AG08395 (cell line): ENCODE measurements around the gene USP48.
"Not testable (repeated sequence)": the region's sequence is repeated elsewhere in the genome, so short reads cannot be mapped to it uniquely, and the experiment has no call there.

Source experiments
- DNase-seq: peaks from one replicate; pipeline ENCODE4 v3.0.0; 2012; ENCODE audit warnings: mixed read lengths, low spot score

USP48 gene, protein sequence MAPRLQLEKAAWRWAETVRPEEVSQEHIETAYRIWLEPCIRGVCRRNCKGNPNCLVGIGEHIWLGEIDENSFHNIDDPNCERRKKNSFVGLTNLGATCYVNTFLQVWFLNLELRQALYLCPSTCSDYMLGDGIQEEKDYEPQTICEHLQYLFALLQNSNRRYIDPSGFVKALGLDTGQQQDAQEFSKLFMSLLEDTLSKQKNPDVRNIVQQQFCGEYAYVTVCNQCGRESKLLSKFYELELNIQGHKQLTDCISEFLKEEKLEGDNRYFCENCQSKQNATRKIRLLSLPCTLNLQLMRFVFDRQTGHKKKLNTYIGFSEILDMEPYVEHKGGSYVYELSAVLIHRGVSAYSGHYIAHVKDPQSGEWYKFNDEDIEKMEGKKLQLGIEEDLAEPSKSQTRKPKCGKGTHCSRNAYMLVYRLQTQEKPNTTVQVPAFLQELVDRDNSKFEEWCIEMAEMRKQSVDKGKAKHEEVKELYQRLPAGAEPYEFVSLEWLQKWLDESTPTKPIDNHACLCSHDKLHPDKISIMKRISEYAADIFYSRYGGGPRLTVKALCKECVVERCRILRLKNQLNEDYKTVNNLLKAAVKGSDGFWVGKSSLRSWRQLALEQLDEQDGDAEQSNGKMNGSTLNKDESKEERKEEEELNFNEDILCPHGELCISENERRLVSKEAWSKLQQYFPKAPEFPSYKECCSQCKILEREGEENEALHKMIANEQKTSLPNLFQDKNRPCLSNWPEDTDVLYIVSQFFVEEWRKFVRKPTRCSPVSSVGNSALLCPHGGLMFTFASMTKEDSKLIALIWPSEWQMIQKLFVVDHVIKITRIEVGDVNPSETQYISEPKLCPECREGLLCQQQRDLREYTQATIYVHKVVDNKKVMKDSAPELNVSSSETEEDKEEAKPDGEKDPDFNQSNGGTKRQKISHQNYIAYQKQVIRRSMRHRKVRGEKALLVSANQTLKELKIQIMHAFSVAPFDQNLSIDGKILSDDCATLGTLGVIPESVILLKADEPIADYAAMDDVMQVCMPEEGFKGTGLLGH

DNA sequence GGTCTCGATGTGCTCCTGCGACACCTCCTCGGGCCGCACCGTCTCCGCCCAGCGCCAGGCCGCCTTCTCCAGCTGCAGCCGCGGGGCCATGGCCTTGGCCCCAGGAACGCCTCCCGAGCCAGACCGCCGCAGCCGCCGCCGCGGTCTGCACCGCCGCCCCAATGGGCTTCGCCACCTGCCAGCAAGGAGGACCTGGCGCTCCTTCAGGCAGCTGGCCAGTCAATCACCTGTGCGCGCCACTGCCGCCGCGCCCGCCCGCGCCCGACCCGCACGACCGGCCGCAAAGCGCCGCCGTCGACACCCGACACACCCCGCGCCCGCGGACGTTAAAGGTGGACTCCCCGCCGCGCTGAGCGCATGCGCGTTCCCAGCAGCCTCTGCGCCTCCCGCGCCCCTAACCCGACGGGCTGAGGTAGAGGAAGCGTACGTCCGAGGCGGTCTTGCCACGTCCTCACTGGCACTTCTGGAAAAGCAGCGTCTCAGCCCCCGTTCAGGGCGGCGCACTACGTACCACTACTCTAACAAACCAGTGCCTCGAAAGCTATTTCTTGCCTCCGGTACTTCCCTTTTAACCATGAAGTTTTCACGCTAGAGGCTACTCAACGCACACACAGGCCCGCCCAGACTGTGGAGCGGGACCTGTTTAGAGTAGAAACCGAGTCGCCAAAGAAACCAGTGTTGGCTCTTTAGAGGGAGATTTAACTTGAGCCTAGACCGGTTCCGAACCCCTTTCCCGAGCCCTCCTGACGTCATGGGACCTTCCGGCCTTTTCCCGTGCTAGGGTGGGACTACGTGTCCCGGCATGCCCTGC is at the start of gene USP48:
TSS of gene USP48 (minus strand) at position 282 of the 811 bp plus-strand sequence. CDS start at position 90, 192 bp downstream.
- peak; percentile 98 for DNase-seq

DNA sequence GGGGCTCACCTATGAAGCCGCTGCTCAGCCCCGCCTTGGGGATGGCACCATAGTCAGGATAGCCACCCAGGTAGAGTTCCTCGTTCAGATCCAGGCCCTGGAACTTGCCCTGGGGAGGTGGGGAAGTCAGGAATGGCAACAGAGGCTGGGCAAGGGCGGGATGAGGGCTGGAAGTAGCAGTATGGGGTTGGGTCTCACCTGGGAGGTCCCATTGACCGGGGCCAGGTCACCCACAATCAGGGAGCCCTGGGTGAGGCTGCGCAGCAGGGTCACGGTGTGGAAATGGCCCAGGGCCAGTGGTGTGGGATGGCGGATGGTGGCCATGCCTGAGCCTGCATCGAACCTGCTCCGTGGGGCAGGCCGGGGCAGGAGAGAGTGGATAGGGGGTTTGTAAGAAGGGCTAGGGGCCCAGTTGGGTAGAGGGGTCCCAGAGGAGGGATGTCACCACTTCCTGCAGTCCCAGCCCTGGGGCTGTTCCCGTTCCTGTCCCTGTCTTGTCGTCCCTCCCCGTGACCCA is 48.6 kb upstream of the USP48 start:
- no peak for DNase-seq

DNA sequence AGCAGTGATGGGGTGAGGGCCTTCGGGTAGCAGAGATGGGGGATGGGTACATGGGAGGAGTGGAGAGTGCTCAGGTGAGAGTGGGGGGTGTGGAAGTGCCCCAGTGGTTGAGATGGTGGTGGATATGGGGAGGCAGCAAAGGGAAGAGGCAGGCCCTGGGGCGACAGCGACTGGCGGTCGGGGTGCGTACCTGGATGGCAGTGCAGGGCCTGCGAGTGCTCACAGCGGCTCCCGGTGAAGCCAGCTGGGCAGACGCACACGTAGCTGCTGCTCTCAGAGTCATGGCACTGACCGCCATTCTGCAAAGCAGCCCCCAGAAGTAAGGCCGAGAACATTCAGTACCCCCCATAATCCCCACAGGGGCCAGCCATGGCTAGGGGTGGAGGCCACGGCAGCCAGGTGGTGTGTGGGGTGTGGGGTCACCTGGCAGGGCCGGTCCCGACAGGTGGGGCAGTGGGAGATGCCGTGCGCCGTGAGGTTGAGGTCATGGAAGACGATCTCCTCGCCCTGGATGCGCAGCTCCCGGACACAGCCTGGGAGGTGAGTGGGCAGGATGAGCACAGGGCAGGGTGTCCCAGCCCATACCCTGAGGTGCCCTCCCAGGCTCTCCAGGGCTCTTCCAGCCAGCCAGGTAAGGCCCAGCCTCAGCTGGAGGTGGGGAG is 48.0 kb upstream of the USP48 start:
- DNase-seq = no peak

DNA sequence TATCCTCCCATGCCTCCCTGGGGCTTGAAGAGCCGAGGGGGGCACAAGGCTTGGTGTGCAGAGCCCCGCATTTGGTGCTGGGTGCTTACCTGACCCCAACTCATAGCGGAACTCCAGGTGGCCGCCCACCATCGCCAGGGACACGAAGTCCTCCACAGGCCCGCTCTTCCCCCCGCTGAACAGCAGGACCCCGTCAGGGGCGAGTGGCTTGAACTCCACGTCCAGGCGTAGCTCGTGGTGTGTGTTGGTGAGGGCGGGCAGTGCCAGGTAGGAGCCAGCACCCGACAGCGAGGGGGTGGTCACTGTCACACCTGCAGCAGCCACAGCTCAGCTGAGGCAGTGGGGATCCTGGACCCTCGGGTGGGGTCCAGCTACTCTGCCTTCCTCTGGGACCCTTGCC is 46.3 kb upstream of the USP48 start:
- DNase-seq = no peak

DNA sequence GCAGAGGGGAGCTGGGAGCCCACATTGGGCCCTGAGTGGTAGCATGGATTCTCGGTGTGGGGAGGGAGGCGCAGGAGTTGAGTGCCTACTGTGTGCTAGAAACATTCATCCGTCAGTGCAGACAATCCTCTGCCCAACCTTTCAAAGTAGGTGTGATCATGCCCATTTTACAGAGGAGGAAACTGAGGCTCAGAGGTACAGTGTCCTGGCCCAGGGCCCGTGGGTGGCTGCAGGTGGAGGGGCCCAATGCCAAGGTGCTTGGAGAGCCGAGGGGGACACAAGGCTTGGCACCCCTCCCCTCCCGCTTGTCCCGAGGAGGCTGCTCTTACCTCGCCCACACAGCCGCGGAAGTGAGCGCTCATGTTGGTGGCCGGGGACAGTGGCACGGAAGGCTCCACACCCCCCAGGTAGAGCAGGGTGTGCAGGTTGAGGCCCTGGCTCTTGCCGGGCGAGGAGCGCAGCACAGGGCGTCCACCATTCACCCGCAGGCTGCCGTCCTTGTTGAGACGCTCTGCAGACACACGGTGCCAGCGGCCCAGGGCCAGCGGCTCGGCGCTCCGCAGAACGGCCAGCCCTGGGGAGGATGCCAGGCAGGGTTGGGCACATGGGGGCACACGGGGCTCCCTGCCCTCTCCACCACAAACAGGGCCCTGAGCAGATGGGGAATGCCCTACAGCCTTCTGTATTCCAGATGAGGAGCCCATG is 45.7 kb upstream of the USP48 start:
- DNase-seq = no peak

DNA sequence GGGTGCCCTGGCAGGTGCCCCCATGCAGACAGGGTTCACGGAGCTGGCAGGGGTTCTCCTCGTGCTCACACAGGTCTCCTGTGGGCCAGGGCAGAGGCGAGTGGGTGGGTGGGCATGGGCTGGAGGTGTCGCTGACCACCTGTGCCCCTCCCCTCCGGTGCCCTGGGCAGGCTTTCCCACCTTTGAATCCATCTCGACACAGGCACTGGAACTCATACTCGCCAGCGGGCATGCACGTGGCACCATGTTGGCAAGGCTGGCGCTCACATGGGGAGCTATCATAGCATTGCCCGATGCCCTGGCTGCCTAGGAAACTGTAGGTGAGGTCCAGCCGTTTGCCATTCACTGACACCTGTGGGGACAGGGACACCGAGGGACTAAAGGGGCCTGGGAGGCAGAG is 45.1 kb upstream of the USP48 start:
- no peak for DNase-seq

DNA sequence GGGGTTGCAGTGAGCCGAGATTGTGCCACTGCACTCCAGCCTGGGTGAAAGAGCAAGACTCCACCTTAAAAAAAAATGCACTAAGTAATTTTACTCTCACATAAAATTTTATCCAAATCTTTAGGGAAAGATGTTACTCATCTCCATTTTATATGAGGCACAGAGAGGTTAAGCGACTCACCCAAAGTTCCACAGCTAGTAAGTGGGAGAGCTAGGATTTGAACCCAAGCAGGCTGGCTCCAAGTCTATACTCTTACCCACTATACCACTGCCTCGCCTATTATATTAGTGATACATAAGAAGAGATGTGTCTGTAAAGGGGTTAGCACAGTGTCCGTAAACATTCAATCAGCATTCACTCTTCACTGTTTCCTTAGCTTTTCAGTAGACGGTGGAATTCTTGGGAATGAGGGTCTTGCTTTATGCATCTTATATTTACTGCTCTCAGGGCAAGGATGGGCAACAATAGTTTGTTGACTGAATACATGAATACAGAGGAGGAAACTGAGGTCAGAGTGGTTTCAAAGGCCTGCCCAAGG is 44.3 kb upstream of the USP48 start:
- no peak for DNase-seq

DNA sequence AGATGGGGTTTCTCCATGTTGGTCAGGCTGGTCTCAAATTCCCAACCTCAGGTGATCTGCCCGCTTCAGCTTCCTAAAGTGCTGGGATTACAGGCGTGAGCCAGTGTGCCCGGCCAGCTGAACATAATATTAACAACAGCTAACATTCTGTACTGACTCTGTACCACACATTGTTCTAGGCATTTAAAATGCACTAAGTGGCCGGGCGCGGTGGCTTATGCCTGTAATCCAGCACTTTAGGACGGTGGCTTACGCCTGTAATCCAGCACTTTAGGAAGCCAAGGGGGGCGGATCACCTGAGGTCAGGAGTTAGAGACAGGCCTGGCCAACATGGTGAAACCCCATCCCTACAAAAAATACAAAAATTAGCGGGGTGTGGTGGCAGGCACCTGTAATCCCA is 43.7 kb upstream of the USP48 start:
- not testable (repeated sequence) for DNase-seq

DNA sequence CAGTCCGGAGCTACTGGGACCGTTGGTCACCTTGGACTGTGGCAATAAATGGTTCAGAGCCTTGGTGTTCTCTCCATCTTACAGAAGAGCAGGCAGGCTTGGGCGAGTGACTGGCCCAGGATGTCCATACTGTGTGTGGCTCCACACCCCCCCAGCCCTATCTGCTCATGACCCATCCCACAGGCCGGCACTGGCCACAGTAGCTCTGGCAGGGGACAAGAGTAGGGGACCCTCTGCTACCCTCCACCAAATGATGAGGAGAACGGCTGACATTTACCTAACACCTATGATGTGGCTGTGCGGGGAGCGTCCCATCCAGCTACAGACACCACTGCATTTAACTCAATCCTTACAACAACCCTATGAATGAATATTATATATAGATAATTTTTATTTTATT is 42.4 kb upstream of the USP48 start:
- no peak for DNase-seq

DNA sequence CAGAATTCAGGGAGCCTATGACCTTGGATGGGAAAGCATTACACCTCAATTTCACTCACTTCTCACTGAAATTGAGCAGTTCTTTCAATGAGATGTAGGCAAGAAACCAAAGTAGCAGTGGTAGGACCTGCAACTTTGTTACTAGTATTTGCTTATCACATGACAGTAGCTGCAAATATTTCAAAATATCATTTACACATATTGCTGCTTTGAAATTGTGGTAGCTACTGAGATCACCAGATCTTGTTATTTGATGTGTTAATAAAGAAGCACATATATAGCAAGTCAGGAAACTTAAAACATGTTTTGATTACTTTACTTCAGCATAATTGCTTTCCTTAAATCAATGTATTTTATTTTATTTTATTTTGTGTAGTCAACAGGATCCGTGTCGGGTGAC is 42.0 kb upstream of the USP48 start:
- no peak for DNase-seq

DNA sequence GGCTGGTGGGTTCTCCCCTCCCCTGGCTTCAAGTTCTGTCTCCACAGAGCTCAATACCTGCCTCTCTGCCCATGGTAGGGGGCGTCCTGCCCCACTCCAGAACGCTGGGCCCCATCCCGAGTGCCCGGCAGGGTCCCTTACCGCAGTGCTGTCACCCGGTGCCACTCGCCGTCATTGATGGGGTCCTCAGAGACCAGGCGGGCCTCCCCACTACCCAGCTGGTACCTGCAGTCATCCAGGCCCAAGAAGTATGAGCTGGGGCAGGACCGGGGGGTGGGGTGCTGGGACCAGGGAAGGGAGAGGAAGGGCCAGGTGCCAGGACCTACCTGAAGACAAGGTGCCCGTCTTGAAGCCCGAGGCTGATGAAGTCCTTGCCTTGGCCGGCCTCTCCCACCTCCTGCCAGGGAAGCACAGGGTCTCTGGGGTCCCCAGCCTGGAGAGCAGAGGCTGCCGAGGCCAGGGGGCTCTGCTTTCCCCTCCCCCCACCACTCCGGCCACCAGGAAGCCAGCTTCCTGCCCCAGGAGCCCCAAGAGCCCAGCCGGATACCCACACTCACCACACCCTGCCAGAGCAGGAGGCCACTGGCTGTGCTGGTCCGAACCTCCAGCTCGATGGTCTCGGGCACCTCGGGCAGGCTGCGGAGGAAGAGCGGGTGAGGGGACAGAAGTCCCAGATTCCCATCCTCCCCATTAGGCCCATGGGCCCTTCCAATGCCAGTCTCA is 41.2 kb upstream of the USP48 start:
- no peak for DNase-seq

DNA sequence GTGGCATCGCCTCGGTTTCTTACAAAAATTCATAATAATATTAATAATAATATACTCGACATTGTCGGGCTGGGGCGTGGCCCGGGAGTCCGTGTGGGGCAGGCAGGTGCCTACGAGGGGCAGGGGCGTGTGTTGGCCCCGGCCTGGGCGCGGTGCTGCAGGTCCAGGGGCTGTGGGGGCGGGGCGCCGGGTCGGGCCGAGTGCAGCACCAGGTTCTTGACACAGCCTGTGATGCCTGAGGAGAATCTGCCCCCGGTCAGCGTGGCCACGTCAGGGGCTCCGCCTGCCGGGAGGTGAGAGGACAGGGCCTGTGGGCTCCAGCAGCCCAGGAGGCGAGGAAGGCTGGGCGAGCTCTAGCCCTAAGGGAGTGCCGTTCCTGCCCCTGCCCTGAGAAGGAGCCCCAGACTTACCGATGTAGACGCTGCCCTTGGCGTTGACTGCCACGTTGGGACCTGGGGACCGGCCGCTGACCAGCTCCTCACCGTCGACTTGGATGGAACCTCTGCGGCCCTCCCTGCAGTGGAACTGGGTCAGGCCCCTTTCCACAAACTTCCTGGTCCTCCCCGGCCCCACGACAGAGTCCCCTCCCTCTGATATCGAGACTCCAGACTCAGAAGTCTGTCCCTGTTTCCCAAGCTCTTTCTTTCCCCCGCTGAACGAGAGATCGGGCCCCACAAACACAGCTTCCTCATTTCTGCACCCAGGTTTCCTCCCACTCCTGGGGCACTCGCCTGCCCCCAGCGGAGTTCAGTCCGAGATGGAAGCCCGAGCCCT is 40.4 kb upstream of the USP48 start:
- DNase-seq = no peak

DNA sequence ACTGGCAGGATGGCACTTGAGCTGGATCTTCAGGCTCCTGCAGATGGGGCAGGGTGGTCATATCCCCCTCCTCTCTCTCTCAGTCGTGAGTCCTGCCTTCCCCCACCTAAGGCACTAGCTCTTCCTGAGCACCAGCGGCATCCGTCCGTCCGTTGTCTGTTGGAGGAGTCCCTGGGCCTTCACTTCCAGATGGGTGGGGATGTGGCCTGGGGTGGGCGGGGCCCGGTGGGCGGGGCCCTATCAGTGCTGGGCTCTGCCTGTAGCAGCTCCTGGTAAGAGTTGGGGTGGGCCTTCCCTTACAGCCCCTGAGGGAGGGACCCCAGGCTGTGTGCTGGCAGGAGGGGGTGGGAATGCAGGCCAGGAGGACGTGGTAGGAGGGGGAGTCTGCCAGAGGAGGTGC is 39.4 kb upstream of the USP48 start:
- peak; percentile 51 for DNase-seq

DNA sequence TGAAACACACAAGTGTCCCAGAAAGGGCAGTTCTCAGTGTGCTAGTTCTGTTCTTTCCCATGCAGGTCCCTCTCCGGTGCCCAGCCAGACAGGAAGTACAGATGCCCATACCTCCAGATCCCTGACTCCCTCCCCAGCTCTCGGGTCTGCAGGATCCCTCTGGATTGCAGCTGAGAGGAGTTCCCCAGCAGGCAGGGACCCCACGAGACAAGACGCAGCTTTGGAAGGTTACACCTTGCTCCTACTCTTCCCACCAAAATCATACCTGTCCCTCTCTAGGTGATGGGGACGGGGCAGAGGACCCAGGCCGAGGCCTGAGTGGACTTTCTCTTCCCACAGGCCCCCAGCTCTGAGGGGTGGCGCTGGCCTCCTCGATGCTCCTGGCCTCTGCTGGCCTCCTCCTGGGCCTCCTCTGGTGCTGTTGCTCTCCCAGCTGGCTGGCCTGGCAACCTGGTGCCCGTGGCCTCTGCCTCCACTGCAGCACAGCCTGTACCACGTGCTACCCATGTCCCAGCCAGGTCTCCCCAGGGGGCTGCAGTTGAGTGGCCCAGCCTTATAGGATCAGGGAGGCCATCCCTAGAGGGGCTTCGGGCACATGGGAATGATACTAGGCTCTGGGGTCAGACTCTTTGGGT is 38.6 kb upstream of the USP48 start:
- no peak for DNase-seq

DNA sequence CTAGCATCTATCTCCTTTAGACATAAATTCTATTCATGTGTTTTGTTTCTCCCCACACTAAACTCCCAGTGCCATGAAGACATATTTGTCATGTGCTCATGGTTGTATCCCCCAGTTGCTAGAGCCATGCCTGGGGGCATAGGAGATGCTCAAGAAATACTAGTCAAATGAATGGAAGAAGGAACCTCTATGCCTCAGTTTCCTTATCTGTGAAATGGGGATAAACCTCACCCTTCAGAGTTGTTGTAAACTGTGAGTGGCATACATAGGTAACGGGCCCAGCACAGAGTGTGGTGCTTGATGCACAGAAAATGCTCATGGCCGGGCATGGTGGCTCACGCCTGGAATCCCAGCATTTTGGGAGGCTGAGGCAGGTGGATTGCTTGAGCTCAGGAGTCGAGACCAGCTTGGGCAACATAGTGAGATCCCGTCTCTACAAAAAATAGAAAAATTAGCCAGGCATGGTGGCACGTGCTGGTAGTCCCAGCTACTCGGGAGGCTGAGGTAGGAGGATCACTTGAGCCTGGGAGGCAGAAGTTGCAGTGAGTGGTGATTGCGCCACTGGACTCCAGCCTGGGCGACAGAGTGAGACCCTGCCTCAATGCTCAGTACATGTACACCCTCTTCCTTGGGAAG is 37.8 kb upstream of the USP48 start:
- no peak for DNase-seq

DNA sequence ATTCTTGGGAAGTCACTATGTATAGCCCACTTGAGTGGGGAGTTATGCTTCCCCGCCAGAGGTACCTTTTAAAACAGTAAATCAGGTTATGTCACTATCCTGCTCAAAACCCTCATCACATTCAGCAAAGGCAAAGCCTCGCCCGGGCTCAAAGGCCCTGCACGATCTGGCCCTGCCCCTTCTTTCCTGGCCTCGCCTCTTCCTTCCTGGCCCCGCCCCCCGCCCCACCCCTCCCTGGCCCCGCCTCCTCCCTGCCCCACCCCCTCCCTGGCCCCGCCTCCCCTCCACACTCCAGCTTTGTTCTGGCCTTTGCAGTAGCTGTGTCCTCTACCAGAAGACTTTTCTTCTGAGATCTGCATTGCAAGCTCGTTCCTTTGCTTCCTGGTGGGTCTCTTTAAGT is 35.7 kb upstream of the USP48 start:
- DNase-seq = peak; percentile 91

DNA sequence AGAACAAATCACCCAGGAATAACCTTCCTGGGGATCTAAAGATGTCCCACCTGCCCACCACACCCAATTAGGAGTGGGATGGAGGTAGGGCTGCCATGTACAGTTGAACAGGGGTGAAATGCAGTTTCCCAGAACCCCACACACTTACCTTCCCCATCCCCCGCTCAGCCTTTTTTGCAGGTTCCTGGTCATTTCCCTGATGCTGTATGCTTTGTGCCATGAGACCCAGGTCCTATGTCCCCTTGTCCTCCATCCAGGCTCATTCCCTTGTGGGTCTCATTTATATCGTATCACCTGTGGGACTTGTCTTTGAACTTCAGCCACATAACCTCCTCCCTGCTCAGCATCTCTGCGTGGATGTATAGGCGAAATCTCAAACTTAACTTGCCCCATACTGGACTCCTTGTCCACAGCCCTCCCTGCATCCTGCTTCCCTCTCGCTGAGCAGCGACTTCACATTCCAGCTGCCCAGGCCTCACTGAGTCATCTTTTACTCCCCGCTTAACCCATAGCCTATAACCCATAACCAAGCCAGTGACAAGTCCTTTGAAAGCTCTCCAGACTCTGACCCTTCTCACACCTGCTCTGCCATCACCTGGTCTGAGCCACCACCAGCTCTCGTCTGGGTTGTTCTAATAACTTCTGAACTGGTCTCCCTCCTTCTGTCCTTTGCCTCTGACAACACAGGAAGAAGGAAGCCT is 33.8 kb upstream of the USP48 start:
- DNase-seq = peak; percentile 52
